Nephron progenitor cell (in vitro differentiated cells): Measurements from ENCODE around the gene SH3RF2.

Source experiments
- DNase-seq: peaks from one replicate; pipeline ENCODE4 v3.0.0; 2021
- H3K27ac Mint-ChIP-seq: 2 replicates; pipeline ENCODE4 v1.8.0; 2021; ENCODE audit warnings: mild to moderate bottlenecking, moderate library complexity, mixed read lengths
- H3K27me3 Mint-ChIP-seq: 2 replicates; pipeline ENCODE4 v1.8.0; 2021; ENCODE audit warnings: mild to moderate bottlenecking, low read depth, mixed read lengths; ENCODE audit not compliant: poor library complexity
- H3K36me3 Mint-ChIP-seq: 2 replicates; pipeline ENCODE4 v1.8.0; 2021; ENCODE audit warnings: low read depth, mixed read lengths
- H3K4me1 Mint-ChIP-seq: 2 replicates; pipeline ENCODE4 v1.8.0; 2021; ENCODE audit warnings: mixed read lengths
- H3K4me3 Mint-ChIP-seq: 2 replicates; pipeline ENCODE4 v1.8.0; 2021; ENCODE audit warnings: mild to moderate bottlenecking, moderate library complexity, mixed read lengths
- H3K9me3 Mint-ChIP-seq: 2 replicates; pipeline ENCODE4 v1.8.0; 2021; ENCODE audit warnings: mild to moderate bottlenecking, moderate library complexity, mixed read lengths
- CTCF ChIP-seq: fragments of 200-600 bp; sonication (generic); IDR thresholded peaks from 2 replicates; pipeline ENCODE4 v1.5.0; 2021; ENCODE audit warnings: antibody characterized with exemption

The SH3RF2 gene

GRCh38 chr5:145918397-145918796 is 18.0 kb upstream of the SH3RF2 start:
- DNase-seq = no peak
- Mint-ChIP-seq H3K4me1 (peaks cover 19% of the 10 kb centered on the region), H3K27me3 (peaks cover 10% of the 10 kb centered on the region), H3K9me3 (no peaks in the 10 kb centered on the region), H3K36me3 (no peaks in the 10 kb centered on the region), H3K27ac (no peak overlapping the region), H3K4me3 (no peak overlapping the region)
- no peak for TF ChIP-seq CTCF

- H3K27ac Mint-ChIP-seq = no peak overlapping the region
- no peaks in the 10 kb centered on the region for H3K36me3 Mint-ChIP-seq
- no peak for DNase-seq
- no peak overlapping the region for H3K4me3 Mint-ChIP-seq
- no peak for TF ChIP-seq CTCF
- H3K4me1 Mint-ChIP-seq = peaks cover 19% of the 10 kb centered on the region
- no peaks in the 10 kb centered on the region for H3K9me3 Mint-ChIP-seq
- H3K27me3 Mint-ChIP-seq = peaks cover 10% of the 10 kb centered on the region
These were observed 17.0 kb upstream of the SH3RF2 start for GRCh38 chr5:145919413-145919812.

GRCh38 chr5:145920542-145921210 is 15.7 kb upstream of the SH3RF2 start:
- TF ChIP-seq CTCF = no peak
- Mint-ChIP-seq H3K4me3 (no peak overlapping the region), H3K9me3 (no peaks in the 10 kb centered on the region), H3K4me1 (peaks cover 25% of the 10 kb centered on the region), H3K36me3 (no peaks in the 10 kb centered on the region), H3K27ac (no peak overlapping the region), H3K27me3 (peaks cover 9% of the 10 kb centered on the region)
- no peak for DNase-seq

GRCh38 chr5:145921211-145921610 is 15.2 kb upstream of the SH3RF2 start:
- no peak for DNase-seq
- H3K36me3 Mint-ChIP-seq = no peaks in the 10 kb centered on the region
- peaks cover 22% of the 10 kb centered on the region for H3K4me1 Mint-ChIP-seq
- no peak for TF ChIP-seq CTCF
- H3K27ac Mint-ChIP-seq = no peak overlapping the region
- H3K27me3 Mint-ChIP-seq = peaks cover 5% of the 10 kb centered on the region
- no peak overlapping the region for H3K4me3 Mint-ChIP-seq
- H3K9me3 Mint-ChIP-seq = no peaks in the 10 kb centered on the region

GRCh38 chr5:145922059-145922458 is 14.3 kb upstream of the SH3RF2 start:
- Mint-ChIP-seq H3K9me3 (peaks cover 2% of the 10 kb centered on the region), H3K4me3 (no peak overlapping the region), H3K4me1 (peaks cover 14% of the 10 kb centered on the region), H3K27me3 (peaks cover 5% of the 10 kb centered on the region), H3K27ac (no peak overlapping the region), H3K36me3 (no peaks in the 10 kb centered on the region)
- no peak for TF ChIP-seq CTCF
- no peak for DNase-seq

- no peak for DNase-seq
- peaks cover 9% of the 10 kb centered on the region for H3K9me3 Mint-ChIP-seq
- H3K27ac Mint-ChIP-seq = no peak overlapping the region
- H3K36me3 Mint-ChIP-seq = no peaks in the 10 kb centered on the region
- peaks cover 10% of the 10 kb centered on the region for H3K4me1 Mint-ChIP-seq
- H3K27me3 Mint-ChIP-seq = peaks cover 5% of the 10 kb centered on the region
- no peak for TF ChIP-seq CTCF
- no peak overlapping the region for H3K4me3 Mint-ChIP-seq
These were observed 13.0 kb upstream of the SH3RF2 start for GRCh38 chr5:145923405-145923804.
